ENCODE measurements around the gene FLNA. TPM values are rescaled to one million over a fixed set of nuclear protein-coding genes. Genes with fewer than 3 reads are reported as not detected.

Gene FLNA
- total and polyA plus RNA-seq, 9 of the 15 experiments (the other 6 are each of a cell fraction or from before 2014, with no cell fraction given), result 6.2 to 735 (median 135) TPM

DNA sequence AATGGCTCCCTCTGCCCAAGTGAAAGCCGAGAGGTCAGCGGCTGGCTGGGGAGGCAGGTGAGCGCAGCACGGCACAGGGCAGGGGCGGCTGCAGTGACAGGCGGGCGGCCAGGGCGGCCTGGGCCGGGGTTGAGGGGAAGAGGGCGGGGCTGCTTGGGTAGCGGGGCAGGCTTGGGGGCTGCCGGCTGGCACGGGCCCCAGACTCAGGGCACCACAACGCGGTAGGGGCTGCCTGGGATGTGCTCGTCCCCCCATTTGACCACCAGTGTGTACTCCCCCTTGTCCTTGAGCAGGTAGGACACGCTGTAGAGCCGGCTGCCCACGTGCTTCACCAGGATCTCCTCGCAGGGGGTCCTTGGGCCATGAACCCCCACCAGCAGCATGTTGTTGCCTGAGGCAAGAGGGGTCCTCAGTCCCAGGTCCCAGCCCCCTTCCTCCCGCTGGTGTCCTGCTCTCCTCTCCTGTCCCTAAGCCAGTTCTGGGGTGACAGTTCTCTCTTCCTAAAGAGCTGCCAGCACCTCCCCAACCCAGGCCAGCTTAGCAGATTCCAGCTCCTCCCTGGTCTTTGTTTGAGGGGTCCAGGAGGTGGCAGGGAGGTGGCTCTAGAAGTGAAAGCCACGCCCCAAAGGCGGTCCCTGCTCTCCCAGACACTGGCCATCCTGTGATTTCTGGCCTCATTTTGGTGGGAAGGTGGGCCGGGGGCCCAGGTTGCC is 25.6 kb downstream of the FLNA start:
- Histone ChIP-seq H3K4me3 (no peak overlapping the region), H3K36me3 (ENCODE audit: control insufficient read depth, insufficient read depth, low read length) (peaks cover 57% of the 10 kb centered on the region; the same call in 2 of the 3 replicates), H4K20me1 (replicated peaks; ENCODE audit: control insufficient read depth, insufficient read depth, low read length) (peaks cover 13% of the 10 kb centered on the region), H3K4me2 (ENCODE audit: insufficient read depth, low read length) (no peak overlapping the region), H3K9me1 (ENCODE audit: control insufficient read depth, insufficient read depth, low read length) (no peaks in the 10 kb centered on the region), H3K9ac (ENCODE audit: insufficient read depth in 1 of 2, low read depth in 2 of 2, low read length in 2 of 2) (no peak overlapping the region), H3K79me2 (ENCODE audit: control insufficient read depth, insufficient read depth, low read length) (no peaks in the 10 kb centered on the region), H2AFZ (ENCODE audit: low read depth, low read length) (no peak overlapping the region), H3K27me3 (ENCODE audit: control insufficient read depth in 2 of 2, insufficient read depth in 2 of 2, low read length in 2 of 2) (no peaks in the 10 kb centered on the region), H3K9me3 (replicated peaks; ENCODE audit: control insufficient read depth, insufficient read depth, low read depth, low read length) (no peaks in the 10 kb centered on the region), H3K4me1 (replicated peaks in 1 of 2; ENCODE audit: control insufficient read depth in 2 of 2, insufficient read depth in 2 of 2, low read length in 2 of 2) (peaks cover 3 to 50% of the 10 kb centered on the region in 2 experiments; a peak in 3 of 5 replicates), H3K27ac (ENCODE audit: extremely low read depth, low read depth, low read length) (no peak overlapping the region)
- in situ Hi-C loops (cut with MboI), result no loop called here
- ATAC-seq (no peak), FAIRE-seq (no peak), DNase-seq (ENCODE audit: extremely low read depth in 1 of 4, low spot score in 3 of 4) (no peak)
- intact Hi-C loops (cut with micrococcal nuclease), result no loop called here
- POLR2A ChIA-PET, result interaction anchor here (0.5 to 1.4 kb wide), 9 partner anchors 9 to 678 kb away, joined by 3 to 5 read pairs (median 3); partner anchors contain the start of genes FUNDC2 and RPL10
- CTCF ChIA-PET (ENCODE audit: low intra/inter-chr PET ratio), result no interaction called here
- peak; percentile 61; the same call in 1 of the 2 replicates for TF ChIP-seq POLR2G (IDR thresholded peaks at IDR 0.05; ENCODE audit: low read depth, low read length)
- TF ChIP-seq POLR2A (conservative IDR thresholded peaks at IDR 0.05), result peak; percentile 9; the same call in 1 of the 2 replicates
- 0 out of 2 replicates have a peak, but pooled peaks have one; percentile 40 for TF ChIP-seq RBFOX2 (IDR thresholded peaks at IDR 0.05; ENCODE audit: low read depth, low read length)
- TF ChIP-seq POLR2B (IDR thresholded peaks at IDR 0.05; ENCODE audit: low read depth, partially characterized antibody), result peak; percentile 19
- TF ChIP-seq JUN (IDR thresholded peaks at IDR 0.05; ENCODE audit: borderline replicate concordance, low read depth, low read length), result no peak
- TF ChIP-seq JUN (CRISPR knock-in tag; IDR thresholded peaks at IDR 0.05; ENCODE audit: borderline replicate concordance), result no peak
- BruUV-seq (replicated peaks), result TSS peak; percentile 63
- 81% methylated on average over 5 of the region's 24 CpGs for WGBS (ENCODE audit: insufficient coverage, low coverage, missing lambda C conversion rate)
